ENCODE data around the gene HNRNPLL.
A peak's percentile ranks its signal among the peaks of the same experiment; 100 is the strongest.
"Not testable (repeated sequence)": the region's sequence is repeated elsewhere in the genome, so short reads cannot be mapped to it uniquely, and the experiment has no call there.

HNRNPLL gene

GRCh38 chr2:38619458-38620164 lies 16.9 kb upstream of the HNRNPLL start:
- no peak for DNase-seq (ENCODE audit: low spot score)

- no peak for DNase-seq (ENCODE audit: low spot score)
Measured at GRCh38 chr2:38617301-38617700, 14.6 kb upstream of the HNRNPLL start.

DNA sequence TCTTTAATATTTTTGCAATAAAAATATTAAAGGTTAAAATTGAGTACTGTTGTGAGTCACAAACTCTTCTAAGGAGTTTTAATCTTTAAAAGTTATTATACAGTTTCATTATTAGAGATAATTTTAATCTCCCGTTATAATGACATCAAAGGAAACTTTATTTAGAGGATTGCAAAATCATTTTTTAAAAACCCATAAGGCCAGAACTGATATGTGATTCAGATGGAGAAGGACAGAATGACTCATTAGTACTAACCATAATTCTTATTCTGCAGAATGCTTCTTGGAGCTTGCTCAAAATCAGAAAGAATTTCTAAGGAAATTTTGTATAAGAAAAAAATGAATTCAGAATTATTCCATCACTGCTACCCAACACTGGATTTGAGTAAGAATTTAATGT lies 12.5 kb upstream of the HNRNPLL start:
- no peak for DNase-seq (ENCODE audit: low spot score)

DNA sequence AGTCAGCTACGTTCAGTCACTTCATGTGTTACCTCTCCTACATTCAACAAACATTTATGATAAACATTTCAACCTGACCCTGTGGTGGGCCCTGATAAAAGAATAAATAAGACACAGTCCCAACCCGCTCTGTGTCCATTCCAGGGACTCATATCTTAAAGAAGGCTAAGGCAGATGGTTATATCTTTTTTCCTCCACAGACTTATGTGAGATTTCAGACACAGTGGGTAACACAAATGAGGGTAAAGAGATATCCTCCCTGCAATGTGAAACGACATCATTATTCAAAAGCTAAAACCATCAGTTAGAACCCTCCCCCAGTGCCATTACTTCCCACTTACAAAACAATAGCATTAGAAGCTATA lies 11.1 kb upstream of the HNRNPLL start:
- no peak for DNase-seq (ENCODE audit: low spot score)

- no peak for DNase-seq (ENCODE audit: low spot score)
Measured at GRCh38 chr2:38613126-38613848, 10.6 kb upstream of the HNRNPLL start.

DNA sequence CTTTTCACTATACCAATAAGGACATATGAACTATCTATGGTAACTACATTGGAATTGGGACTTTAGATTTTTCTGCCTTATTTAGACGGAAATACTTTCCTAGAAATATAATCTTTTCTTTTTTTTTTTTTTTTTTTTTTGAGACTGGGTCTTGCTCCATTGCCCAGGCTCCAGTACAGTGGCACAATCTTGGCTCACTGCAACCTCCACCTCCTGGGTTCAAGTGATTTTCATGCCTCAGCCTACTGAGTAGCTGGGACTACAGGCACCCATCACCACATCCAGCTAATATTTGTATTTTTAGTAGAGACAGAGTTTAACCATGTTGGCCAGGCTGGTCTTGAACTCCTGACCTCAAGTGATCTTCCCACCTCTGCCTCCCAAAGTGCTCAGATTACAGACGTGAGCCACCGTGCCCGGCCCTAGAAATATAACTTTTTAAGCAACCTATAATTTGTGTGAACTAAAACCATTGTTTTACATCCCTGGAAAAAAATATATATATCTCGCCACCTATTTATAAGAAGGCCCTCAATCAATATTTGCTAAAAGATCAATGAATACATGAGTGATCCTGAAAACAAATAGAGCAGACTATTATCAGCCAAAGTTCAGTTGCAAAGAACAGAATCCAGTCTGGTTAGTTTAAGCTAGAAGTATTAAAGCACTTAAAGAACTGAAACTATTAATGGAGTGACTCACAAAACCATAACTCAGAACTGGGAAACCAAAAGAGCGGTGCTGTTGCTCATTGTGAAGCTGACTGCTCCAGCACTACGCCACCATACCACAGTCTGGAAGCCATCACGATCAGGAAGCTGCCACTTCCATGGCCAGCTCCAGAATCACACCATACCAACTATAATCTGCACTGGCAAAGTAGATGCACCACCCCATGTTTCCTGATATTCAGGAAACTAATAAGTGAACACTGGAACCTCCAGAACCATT lies 8.4 kb upstream of the HNRNPLL start:
- no peak for DNase-seq (ENCODE audit: low spot score)

- DNase-seq (ENCODE audit: low spot score), result not testable (repeated sequence)
Measured at GRCh38 chr2:38609246-38609645, 6.5 kb upstream of the HNRNPLL start.

DNA sequence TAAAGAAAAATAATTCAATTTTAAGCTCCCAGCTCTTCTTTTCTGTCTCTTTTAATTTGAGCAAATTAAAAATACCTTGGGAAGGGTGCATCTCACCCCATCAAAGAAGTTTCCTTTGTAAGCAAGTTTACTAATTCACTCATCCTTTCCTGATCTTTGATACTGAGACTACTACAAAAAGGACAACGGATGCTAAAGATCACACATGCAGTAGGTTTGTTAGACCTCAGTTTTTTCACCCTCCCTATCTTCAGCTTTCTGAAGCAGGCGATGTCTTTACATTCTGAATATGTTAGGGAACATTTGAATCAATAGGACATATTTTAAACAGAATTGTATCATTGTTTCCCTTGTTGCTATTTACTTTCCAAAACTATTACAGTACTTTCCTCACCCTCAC lies 6.0 kb upstream of the HNRNPLL start:
- no peak for DNase-seq (ENCODE audit: low spot score)

DNA sequence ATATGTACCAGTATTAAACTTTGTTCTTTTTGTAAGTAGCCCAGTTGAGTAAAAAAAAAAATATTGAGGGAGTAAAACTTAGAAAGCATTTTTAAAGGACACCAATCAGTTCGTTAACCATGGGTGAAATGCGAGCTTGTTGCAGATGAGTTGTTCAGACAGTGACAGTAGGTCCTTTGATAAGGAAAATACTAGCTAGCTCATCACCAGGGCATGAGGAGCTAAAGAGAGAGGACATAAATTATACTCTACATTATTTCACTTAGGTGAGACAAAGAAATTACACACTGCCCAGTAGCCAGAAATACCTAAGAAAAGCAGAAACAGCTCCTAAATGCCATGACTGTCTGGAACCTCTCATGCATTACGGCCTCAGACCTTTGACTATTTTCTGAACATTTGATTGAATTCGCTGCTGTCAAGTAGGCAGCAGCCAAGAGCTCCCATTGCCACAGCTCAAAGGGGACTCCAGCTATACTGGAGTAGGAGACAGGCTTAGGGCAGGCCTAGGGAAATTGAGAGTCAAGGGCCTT lies 2.6 kb upstream of the HNRNPLL start:
- DNase-seq (ENCODE audit: low spot score), result no peak

- peak; percentile 90 for DNase-seq (ENCODE audit: low spot score)
Measured at GRCh38 chr2:38603402-38604290, 918 bp upstream of the HNRNPLL start.

- DNase-seq (ENCODE audit: low spot score), result peak; percentile 39
Measured at GRCh38 chr2:38602136-38602731, 494 bp downstream of the HNRNPLL start.

DNA sequence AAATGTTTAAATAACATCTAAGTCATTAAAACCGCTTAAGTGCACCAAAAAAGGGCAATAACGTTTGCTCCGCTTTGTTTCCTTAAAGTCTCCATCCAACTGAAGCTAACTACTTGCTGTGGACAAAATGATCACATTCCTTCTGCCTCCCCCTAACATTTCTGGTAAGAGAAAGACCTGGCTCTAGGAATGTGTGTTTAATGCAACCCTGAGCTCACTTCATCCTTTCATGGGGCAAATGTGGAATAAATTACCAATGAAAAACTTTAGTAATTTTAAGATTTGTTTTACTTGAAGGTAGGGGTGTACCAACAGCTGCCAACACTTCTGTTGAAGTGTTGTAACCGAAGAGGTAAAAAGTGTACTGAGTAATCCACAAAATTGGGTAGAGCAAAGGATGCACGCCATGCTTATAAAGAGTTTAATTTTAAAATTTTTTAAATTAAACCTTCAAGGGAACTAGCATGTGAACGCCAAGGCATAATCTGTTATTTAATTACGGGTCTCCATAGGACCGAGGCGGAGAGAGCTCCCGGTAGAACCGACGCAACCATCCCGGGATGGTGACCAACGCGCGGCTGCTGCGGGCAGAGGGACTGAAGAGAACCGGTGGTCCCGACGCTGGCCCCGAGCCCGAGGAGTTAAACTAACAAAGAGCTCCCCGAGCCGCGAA lies 1.1 kb downstream of the HNRNPLL start:
- DNase-seq (ENCODE audit: low spot score), result peak; percentile 59

DNA sequence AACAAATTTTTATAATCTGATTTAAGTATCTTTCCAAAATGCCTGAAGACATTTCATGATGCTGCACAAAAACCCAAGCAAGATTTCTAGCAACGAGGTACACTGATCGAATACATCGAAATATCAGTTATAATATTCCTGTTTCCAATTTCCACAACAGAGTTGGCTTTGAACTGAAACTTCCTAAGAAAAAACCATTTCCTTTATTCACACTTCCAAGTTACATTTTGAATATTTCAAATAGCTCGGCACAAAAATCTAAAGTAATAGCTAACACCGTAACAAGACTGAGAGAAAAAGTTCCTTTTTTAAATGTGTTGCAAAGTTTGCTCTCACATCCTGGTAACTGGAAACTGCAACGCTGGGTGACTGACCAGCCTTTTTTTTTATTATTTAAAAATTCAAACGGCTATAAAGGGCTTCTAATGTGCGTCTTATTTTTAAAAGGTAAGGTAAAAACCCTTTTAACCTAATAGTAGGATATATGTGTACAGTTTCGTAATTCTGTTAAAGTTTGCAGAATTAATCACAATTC lies 1.7 kb downstream of the HNRNPLL start:
- DNase-seq (ENCODE audit: low spot score), result no peak

DNA sequence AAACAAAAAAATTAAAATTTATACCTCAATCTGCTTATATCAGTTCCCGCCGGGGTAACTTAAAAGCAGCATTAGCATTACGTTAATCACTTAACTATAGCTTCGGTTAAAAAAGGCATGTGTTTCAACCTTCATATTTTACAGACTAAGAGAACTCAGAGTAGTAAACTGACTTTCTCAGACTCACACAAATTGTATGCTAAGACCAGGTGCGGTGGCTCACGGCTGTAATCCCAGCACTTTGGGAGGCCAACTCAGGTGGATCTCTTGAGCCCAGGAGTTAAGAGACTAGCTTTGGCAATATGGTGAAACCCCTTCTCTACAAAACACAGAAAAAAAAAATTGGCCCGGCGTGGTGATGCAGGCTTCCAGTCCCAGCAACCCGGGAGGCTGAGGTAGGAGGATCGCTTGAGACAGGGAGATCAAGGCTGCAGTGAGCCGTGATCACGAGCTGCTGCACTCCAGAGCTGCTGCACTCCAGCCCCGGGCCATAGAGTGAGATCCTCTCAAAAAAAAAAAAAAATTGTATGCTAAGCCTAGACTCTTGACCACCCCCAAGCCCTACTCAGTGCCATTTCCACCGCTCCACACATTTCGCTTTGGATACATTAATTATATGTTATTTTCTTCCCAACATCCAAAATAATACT lies 2.4 kb downstream of the HNRNPLL start:
- DNase-seq (ENCODE audit: low spot score), result peak; percentile 40

DNA sequence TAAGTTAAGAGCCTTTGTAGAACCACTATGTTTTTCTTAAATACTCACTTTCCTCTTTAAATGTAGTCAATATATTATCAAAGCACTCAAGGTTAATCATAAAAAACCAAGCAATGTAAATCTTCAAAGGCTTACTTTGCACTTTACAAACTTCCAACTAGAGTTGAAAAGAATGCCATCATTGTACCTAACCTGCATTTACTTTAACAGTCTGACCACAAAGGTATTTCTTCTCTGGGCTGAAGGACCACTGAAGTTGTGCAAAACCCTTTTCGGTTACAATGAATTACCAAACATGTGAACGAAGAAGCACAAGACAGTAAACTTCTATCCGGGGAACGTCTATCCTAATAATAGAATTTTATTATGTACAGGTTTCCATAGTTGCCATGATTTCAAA lies 3.0 kb downstream of the HNRNPLL start:
- peak; percentile 91 for DNase-seq (ENCODE audit: low spot score)

DNA sequence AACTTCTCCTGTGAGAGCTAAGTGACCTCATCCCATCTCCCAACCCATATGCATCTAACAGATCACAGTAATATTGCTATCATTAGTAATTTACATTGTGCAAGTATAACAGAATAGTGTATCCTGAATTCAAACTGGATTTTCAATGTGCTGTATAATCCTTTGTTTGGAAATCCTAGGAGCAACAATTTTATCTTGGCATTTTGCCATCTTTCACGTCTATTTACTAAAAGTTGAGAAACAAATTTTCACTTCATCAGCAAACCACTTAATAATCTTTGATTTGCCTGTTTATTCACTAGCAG lies 3.8 kb downstream of the HNRNPLL start:
- DNase-seq (ENCODE audit: low spot score), result no peak

DNA sequence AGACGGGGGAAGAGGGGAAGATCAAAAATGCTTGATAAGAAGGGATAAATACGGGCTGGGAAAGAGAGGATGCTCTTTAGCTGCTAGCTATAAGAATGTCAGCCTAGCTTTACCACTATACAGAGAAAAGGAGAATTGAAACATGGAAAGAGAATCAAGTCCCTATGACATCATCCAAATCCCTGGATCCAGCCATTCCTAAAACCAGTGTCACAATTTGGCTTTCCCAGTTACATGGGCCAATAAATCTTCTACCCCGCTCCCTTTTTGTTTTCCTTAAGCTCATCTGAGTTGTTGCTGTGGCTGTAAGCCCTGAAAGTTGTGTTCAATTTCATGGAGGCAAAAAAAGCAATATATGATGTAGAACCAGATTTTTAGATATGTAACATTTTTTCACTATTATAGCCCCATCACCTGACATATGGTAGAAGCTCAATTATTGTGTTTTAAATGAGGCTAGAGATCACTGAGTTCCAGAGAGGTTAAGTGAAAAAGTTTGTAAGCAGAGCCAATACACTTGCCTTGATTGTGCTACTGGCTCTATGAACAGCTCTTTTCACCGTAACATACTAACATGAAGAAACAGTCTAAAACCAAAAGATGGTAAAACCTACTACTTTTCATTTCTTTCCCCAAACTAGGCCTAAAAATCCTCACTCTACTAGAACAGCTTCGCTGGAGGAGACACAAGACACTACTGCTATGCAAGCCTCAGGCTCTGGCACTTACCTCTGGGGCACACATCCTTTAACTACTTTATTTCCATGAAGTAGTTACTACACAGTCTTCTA lies 4.3 kb downstream of the HNRNPLL start:
- DNase-seq (ENCODE audit: low spot score), result no peak

DNA sequence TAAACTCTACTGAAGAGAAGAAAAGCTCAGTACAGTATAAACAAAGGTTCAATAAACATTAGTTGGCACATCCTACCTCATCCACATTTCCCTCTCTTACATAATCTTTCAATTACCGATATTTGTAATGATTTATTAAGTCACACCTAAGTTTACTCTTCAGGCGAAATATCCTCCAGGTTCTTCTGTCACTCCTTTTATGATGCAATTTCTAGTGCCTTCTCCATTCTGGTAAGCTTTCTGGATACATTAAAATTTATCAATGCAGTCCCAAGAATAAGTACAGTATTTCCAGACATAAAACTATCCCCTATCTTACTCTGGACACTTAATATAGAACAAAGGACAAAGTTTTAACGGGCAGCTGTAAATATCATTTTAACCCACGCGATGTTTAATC lies 5.6 kb downstream of the HNRNPLL start:
- no peak for DNase-seq (ENCODE audit: low spot score)

- no peak for DNase-seq (ENCODE audit: low spot score)
Measured at GRCh38 chr2:38596229-38596628, 6.5 kb downstream of the HNRNPLL start.

Measured in SW480 (cell line).